Erythroblast (primary cell): Measurements from ENCODE around the gene CHAC1.

ENCODE experiments used
- GATA1 ChIP-seq: IDR thresholded peaks from 2 replicates; pipeline ENCODE4 v1.6.1; 2011; ENCODE audit warnings: low read depth, mild to moderate bottlenecking, control low read depth, low read length, moderate library complexity
- POLR2A ChIP-seq: IDR thresholded peaks from 2 replicates; pipeline ENCODE4 v1.6.1; 2011; ENCODE audit warnings: mild to moderate bottlenecking, low read length

GRCh38 chr15:40914013-40914412, 39.3 kb upstream of the CHAC1 start:
- no peak for TF ChIP-seq POLR2A
- TF ChIP-seq GATA1 = no peak
